ENCODE measurements around the gene XPO1. TPM values are rescaled to one million over a fixed set of nuclear protein-coding genes. Genes with fewer than 3 reads are reported as not detected.

The XPO1 gene
- total and polyA plus RNA-seq, 2 donors (not counting 1 experiment from before 2014, with no cell fraction given), result 91.8 to 348 TPM

DNA sequence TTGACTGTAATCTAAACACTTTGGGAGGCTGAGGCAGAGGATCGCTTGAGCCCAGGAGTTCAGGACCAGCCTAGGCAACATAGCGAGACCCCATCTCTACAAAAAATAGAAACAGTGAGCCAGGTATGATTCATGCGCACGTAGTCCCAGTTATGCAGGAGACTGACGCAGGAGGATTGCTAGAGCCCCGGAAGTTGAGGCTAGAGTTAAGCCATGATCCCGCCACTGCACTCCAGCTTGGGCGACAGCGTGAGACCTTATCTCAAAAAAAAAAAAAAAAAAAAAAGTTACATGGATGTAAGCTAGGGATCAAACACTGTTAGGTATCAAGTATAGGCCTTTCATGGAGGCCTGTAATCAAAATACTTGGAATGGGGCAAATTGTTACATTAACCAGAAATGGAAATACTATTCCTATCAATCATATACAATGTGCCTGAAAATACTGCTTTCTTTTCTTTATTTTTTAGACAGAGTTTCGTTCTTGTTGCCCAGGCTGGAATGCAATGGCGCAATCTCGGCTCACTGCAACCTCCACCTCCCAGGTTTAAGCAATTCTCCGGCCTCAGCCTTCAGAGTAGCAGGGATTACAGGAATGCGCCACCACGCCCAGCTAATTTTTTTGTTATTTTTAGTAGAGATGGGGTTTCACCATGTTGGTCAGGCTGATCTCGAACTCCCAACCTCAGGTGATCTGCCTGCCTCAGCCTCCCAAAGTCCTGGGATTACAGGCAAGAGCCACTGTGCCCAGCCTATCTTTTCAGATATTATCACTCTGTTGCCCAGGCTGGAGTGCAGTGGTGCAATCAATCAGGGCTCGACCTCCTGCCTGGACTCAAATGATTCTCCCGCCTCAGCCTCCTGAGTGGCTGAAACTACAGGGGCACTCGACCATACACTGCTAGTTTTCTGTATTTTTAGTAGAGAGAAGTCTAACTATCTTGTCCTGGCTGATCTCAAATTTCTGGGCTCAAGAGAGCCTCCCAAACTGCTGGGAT, 27.2 kb downstream of the XPO1 start:
- Histone ChIP-seq H3K4me2 (ENCODE audit: extremely low read depth, insufficient read depth, low read length) (no peak overlapping the region), H3K79me2 (ENCODE audit: control insufficient read depth, insufficient read depth, low read length) (peaks cover 87% of the 10 kb centered on the region), H3K27ac (ENCODE audit: insufficient read depth, low read length) (no peak overlapping the region), H4K20me1 (ENCODE audit: control insufficient read depth, extremely low read depth, insufficient read depth, low read length) (no peaks in the 10 kb centered on the region), H3K36me3 (ENCODE audit: control insufficient read depth, insufficient read depth, low read length) (peaks cover 4% of the 10 kb centered on the region), H3K9me3 (ENCODE audit: control insufficient read depth, insufficient read depth, low read depth, low read length) (no peaks in the 10 kb centered on the region), H2AFZ (ENCODE audit: low read length) (no peak overlapping the region), H3K27me3 (ENCODE audit: control insufficient read depth, insufficient read depth, low read length) (no peaks in the 10 kb centered on the region), H3K4me3 (replicated peaks in 1 of 4; ENCODE audit: control extremely low read depth in 1 of 4, insufficient read depth in 1 of 4, low read depth in 3 of 4, low read length in 4 of 4) (no peak overlapping the region), H3K9ac (ENCODE audit: insufficient read depth, low read length) (no peak overlapping the region), H3K4me1 (ENCODE audit: control insufficient read depth, extremely low read depth, insufficient read depth, low read length) (no peaks in the 10 kb centered on the region)
- TF ChIP-seq, protein P1, sequence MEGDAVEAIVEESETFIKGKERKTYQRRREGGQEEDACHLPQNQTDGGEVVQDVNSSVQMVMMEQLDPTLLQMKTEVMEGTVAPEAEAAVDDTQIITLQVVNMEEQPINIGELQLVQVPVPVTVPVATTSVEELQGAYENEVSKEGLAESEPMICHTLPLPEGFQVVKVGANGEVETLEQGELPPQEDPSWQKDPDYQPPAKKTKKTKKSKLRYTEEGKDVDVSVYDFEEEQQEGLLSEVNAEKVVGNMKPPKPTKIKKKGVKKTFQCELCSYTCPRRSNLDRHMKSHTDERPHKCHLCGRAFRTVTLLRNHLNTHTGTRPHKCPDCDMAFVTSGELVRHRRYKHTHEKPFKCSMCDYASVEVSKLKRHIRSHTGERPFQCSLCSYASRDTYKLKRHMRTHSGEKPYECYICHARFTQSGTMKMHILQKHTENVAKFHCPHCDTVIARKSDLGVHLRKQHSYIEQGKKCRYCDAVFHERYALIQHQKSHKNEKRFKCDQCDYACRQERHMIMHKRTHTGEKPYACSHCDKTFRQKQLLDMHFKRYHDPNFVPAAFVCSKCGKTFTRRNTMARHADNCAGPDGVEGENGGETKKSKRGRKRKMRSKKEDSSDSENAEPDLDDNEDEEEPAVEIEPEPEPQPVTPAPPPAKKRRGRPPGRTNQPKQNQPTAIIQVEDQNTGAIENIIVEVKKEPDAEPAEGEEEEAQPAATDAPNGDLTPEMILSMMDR (conservative IDR thresholded peaks at IDR 0.05 in 1 of 2, IDR thresholded peaks at IDR 0.05 in 1 of 2; ENCODE audit: low read depth in 1 of 2, low read length in 2 of 2), result no peak
- TF ChIP-seq EZH2 (IDR thresholded peaks at IDR 0.05; ENCODE audit: low read length, missing control alignments), result no peak
- DNase-seq (ENCODE audit: low read depth in 2 of 2), result no peak

GRCh38 chr2:61504949-61505348, 33.2 kb downstream of the XPO1 start:
- H3K79me2 ChIP-seq (ENCODE audit: control insufficient read depth, insufficient read depth, low read length), result peaks cover 52% of the 10 kb centered on the region
- DNase-seq (ENCODE audit: low read depth in 2 of 2), result no peak
- no peak overlapping the region for H3K4me2 ChIP-seq (ENCODE audit: extremely low read depth, insufficient read depth, low read length)
- H3K9me3 ChIP-seq (ENCODE audit: control insufficient read depth, insufficient read depth, low read depth, low read length), result no peaks in the 10 kb centered on the region
- no peak overlapping the region for H3K9ac ChIP-seq (ENCODE audit: insufficient read depth, low read length)
- no peak overlapping the region for H2AFZ ChIP-seq (ENCODE audit: low read length)
- H3K4me3 ChIP-seq (replicated peaks in 1 of 4; ENCODE audit: control extremely low read depth in 1 of 4, insufficient read depth in 1 of 4, low read depth in 3 of 4, low read length in 4 of 4), result no peak overlapping the region
- no peaks in the 10 kb centered on the region for H3K27me3 ChIP-seq (ENCODE audit: control insufficient read depth, insufficient read depth, low read length)
- H3K27ac ChIP-seq (ENCODE audit: insufficient read depth, low read length), result no peak overlapping the region
- H3K4me1 ChIP-seq (ENCODE audit: control insufficient read depth, extremely low read depth, insufficient read depth, low read length), result no peaks in the 10 kb centered on the region
- no peak for TF ChIP-seq EZH2 (IDR thresholded peaks at IDR 0.05; ENCODE audit: low read length, missing control alignments)
- TF ChIP-seq, protein P1 (conservative IDR thresholded peaks at IDR 0.05 in 1 of 2, IDR thresholded peaks at IDR 0.05 in 1 of 2; ENCODE audit: low read depth in 1 of 2, low read length in 2 of 2), result no peak
- peaks cover 4% of the 10 kb centered on the region for H3K36me3 ChIP-seq (ENCODE audit: control insufficient read depth, insufficient read depth, low read length)
- H4K20me1 ChIP-seq (ENCODE audit: control insufficient read depth, extremely low read depth, insufficient read depth, low read length), result no peaks in the 10 kb centered on the region

DNA sequence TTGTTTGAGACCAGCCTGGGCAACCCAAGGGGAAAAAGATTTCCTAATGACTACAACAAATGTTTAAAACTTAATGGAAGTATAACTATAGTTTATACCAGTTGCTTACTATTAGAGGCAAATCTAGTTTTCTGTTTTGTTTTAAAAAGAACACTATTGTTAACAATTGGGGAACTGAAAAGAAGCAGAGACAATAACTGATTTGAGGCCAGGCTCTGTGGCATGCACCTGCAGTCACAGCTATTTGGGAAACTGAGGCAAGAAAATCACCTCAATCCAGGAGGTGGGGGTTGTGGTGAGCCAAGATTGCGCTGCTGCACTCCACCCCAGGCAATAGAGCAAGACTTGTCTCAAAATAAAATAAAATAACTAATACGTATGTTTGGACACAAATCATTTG, 39.1 kb downstream of the XPO1 start:
- peaks cover 7% of the 10 kb centered on the region for H3K79me2 ChIP-seq (ENCODE audit: control insufficient read depth, insufficient read depth, low read length)
- no peak for DNase-seq (ENCODE audit: low read depth in 2 of 2)
- no peak overlapping the region for H3K4me2 ChIP-seq (ENCODE audit: extremely low read depth, insufficient read depth, low read length)
- no peaks in the 10 kb centered on the region for H3K4me1 ChIP-seq (ENCODE audit: control insufficient read depth, extremely low read depth, insufficient read depth, low read length)
- no peak overlapping the region for H3K9ac ChIP-seq (ENCODE audit: insufficient read depth, low read length)
- H3K27ac ChIP-seq (ENCODE audit: insufficient read depth, low read length), result no peak overlapping the region
- H3K36me3 ChIP-seq (ENCODE audit: control insufficient read depth, insufficient read depth, low read length), result peaks cover 12% of the 10 kb centered on the region
- TF ChIP-seq, protein P1 (conservative IDR thresholded peaks at IDR 0.05 in 1 of 2, IDR thresholded peaks at IDR 0.05 in 1 of 2; ENCODE audit: low read depth in 1 of 2, low read length in 2 of 2), result no peak
- TF ChIP-seq EZH2 (IDR thresholded peaks at IDR 0.05; ENCODE audit: low read length, missing control alignments), result no peak
- no peak overlapping the region for H2AFZ ChIP-seq (ENCODE audit: low read length)
- H3K9me3 ChIP-seq (ENCODE audit: control insufficient read depth, insufficient read depth, low read depth, low read length), result no peaks in the 10 kb centered on the region
- no peaks in the 10 kb centered on the region for H3K27me3 ChIP-seq (ENCODE audit: control insufficient read depth, insufficient read depth, low read length)
- no peak overlapping the region for H3K4me3 ChIP-seq (replicated peaks in 1 of 4; ENCODE audit: control extremely low read depth in 1 of 4, insufficient read depth in 1 of 4, low read depth in 3 of 4, low read length in 4 of 4)
- H4K20me1 ChIP-seq (ENCODE audit: control insufficient read depth, extremely low read depth, insufficient read depth, low read length), result no peaks in the 10 kb centered on the region

Measured in fibroblast of lung (primary cell).